ENCODE results near the gene GNB2.
A peak's percentile ranks its signal among the peaks of the same experiment; 100 is the strongest.
"Not testable (repeated sequence)": the region's sequence is repeated elsewhere in the genome, so short reads cannot be mapped to it uniquely, and the experiment has no call there.

GNB2 gene

GRCh38 chr7:100673302-100673941, at the start of gene GNB2:
Gene GNB2, plus strand, starts transcription at chr7:100673740. Its CDS starts 2,526 bp downstream, at chr7:100676266.
- DNase-seq (ENCODE audit: low spot score), result peak; percentile 99

DNA sequence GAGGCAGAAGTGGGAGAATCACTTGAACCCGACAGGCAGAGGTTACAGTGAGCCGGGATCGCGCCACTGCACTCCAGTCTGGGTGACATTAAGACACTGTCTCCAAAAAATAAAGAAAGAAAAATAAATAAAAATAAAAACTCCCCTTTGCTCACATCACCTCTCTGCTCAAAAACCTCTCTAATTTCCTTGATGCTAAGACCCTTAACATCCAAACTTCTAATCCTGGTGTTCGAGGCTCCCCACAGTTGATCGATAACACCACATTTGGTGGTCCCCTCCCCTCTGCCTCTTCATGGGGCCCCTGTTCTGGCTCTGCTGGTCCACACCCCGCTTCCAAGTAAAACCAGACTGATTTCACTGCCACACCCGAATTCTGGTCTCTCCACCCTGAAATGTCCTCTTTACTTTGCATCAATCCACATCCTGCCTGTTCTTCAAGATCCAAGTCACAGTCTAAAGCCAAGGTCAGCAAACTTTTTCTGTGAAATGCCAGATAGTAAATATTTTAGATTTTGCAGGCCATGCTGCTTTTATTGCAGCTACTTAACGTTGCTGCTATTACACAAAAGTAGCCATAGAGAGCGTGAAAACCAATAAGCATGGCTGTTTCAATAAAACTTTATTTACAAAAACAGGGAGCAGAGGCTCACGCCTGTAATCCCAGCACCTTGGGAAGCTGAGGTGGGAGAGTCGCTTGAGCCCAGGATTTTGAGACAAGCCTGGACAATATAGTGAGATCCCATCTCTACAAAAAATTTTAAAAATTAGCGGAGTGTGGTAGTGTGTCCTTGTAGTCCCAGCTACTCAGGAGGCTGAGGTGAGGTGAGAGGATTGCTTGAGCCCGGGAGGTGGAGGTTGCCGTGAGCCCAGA, 49.4 kb upstream of the GNB2 start:
- DNase-seq (ENCODE audit: low spot score), result no peak

- DNase-seq (ENCODE audit: low spot score), result no peak
Observed at GRCh38 chr7:100626055-100626454, 47.5 kb upstream of the GNB2 start.

GRCh38 chr7:100626530-100627237, 46.9 kb upstream of the GNB2 start:
- DNase-seq (ENCODE audit: low spot score), result peak; percentile 53

DNA sequence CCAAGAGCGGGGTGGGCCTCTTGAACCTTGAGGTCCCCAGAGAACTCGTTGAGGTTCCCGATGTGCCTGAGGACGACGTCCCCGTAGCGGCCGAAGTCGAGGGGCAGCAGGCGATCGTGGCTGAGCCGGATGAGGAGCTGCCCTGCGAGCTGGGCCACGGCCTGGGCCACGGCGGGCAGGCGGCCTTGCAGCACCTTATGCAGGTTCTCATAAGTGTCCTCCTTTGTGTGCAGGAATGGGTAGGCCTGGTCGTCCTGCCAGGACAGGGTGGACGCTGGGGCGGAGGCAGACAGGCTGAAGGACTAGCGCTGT, 46.3 kb upstream of the GNB2 start:
- no peak for DNase-seq (ENCODE audit: low spot score)

DNA sequence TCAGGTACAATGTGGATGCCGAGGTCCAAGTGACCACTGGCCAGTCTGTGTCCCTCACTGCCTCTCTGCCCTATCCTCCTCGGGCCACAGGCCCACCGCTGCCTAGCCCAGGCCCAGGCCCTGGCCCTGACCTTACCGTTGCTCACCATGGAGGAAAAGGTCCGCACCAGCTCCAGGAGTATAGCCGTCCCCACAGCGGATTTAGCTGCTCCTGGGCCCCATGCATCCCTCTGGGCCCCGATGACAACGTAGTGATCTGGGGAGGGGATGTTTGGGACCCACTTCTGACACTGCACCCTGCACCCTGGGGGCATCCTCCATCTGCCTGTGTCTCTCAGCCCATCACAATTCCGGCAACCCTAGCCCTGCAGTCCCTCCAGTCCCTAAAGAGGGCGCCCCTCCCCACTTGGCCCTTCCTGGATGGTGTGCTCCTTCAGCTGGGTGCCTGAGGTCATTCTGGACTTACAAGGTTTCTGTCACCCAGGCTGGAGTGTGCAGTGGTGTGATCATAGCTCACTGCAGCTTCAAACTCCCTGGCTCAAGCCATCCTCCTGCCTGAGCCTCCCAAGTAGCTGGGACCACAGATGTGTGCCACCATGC, 44.3 kb upstream of the GNB2 start:
- no peak for DNase-seq (ENCODE audit: low spot score)

GRCh38 chr7:100630066-100630465, 43.5 kb upstream of the GNB2 start:
- no peak for DNase-seq (ENCODE audit: low spot score)

- DNase-seq (ENCODE audit: low spot score), result no peak
Observed at GRCh38 chr7:100632951-100633717, 40.4 kb upstream of the GNB2 start.

DNA sequence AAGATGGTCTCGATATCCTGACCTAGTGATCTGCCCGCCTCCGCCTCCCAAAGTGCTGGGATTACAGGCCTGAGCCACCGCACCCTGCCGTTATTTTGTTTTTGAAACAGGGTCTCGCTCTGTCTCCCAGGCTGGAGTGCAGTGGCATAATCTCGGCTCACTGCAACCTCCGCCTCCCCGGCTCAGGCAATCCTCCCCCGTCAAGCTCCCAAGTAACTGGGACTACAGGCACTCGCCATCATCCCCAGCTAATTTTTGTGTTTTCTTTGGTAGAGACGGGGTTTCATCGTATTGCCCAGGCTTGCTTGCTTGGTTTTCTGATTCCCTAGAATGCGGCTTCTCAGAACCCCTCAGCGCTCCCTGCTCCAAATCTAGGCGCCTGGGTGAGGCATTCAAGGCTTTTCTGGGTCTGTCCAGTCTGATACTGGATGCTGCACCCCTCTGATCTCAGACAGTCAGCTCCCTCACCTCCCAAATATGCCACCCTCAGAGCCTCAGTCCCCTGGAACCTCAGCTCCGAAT, 33.5 kb upstream of the GNB2 start:
- DNase-seq (ENCODE audit: low spot score), result no peak

DNA sequence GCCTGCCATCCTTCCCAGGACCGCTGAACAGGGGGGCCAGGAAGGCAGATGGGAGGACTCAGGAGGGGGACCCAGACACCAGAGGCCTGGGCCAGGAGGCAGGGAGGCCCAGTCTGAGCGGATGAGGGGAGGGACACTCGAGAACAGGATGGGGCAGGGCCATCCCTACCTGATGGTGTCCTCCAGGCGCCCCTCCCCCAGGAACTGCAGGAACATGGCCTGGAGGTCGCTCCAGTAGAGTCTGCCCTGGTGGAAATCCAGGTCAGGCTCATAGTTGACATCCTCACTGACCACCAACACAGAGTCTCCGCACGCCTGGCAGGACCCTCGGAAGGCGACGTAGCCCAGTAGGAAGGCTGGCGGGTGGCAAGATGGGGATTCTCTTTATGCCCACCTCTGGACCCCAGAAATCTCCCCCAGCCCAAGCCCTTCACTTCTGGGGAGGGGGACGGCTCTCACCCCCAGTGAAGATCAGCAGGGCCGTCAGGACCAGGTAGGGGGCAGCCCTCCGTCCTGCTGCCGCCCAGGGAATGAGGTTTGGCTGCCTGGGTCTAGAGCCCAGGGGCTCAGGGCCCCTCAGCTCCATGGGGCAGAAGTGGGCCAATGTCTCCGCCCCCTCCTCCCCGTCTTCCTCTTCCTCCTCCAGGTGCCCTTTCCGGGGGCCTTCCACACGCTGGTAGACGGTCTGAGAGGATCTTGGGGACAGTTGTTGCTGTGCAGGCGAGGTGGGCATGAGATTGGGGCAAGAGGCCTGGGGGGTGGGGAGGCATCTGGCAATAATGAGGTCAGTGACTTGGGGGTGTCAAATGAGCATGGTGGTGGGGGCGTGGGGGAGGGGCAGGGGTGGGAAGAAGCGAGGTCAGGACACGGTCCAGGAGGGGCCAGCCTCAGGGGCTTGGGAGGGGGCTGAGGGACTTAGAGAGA, 32.8 kb upstream of the GNB2 start:
- DNase-seq (ENCODE audit: low spot score), result no peak

DNA sequence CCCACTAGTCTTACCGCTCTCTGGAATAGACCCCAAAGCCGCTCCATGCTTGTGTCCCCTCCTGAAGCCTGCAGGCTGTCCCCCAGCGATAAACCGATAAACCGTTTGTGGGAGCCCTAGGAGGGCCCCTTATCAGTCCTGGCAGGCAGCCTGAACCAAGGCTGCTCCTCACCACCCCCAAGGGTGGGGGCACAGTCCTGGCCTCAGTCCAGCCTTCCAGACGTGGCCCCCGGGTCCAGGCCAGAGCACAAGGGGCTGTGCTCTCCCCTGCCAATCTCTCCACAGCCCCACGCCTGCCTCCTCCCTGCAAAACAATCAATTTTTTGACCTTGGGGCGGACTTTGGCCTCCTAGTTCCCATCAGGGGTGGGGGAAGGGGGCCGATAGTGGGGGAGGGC, 32.1 kb upstream of the GNB2 start, which contains the start of gene TFR2:
Gene TFR2, minus strand, starts transcription at position 90 of the 397 bp plus-strand sequence. Its CDS starts 43 bp downstream, at position 47.
- no peak for DNase-seq (ENCODE audit: low spot score)

- DNase-seq (ENCODE audit: low spot score), result no peak
Observed at GRCh38 chr7:100641860-100642533, 31.5 kb upstream of the GNB2 start.

DNA sequence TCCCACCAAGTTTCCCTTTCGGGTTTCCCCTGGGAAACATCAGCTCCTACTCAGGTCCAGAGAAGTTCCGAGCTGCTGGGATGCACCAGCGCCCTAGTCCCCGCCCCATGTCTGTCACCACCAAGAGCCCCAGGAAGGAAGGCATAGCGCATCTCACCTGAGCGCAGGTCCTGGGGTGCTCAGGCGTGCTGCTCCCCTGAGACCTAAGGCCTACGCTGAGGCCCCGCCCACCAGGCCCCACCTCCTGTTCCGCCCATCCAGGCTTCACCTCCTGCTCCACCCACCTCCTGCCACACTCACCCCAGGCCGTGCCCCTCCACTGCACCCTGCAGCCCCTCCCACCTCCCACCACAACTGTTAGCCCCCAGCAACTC, 31.0 kb upstream of the GNB2 start:
- no peak for DNase-seq (ENCODE audit: low spot score)

GRCh38 chr7:100649826-100650565, 23.5 kb upstream of the GNB2 start:
- DNase-seq (ENCODE audit: low spot score), result no peak

GRCh38 chr7:100654908-100655831, 18.4 kb upstream of the GNB2 start:
- DNase-seq (ENCODE audit: low spot score), result no peak

- DNase-seq (ENCODE audit: low spot score), result peak; percentile 49
Observed at GRCh38 chr7:100655908-100656674, 17.4 kb upstream of the GNB2 start, which contains the start of gene ACTL6B. Gene ACTL6B, minus strand, starts transcription at chr7:100656448. Its CDS starts 94 bp downstream, at chr7:100656354.

DNA sequence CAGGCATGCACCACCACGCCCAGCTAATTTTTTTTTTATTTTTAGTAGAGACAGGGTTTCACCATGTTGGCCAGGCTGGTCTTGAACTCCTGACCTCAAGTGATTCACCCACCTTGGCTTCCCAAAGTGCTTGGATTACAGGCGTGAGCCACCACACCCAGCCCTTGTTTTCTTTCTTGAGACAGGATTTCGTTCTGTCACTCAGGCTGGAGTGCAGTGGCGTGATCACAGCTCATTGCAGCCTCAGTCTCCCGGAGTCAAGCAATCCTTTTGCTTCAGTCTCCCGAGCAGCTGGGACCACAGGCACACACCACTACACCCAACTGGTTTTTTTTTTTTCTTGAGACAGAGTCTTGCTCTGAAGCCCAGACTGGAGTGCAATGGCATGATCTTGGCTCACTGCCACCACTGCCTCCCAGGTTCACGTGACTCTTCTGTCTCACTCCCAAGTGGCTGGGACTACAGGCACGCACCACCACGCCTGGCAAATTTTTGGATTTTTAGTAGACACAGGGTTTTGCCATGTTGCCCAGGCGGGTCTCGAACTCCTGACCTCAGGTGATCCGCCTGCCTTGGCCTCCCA, 11.3 kb upstream of the GNB2 start:
- DNase-seq (ENCODE audit: low spot score), result not testable (repeated sequence)

Data from putamen (tissue), 1 donor.